ENCODE results near the gene RBKS. TPM values are rescaled to one million over a fixed set of nuclear protein-coding genes. Genes with fewer than 3 reads are reported as not detected.

RBKS gene
- total RNA-seq, 1 experiment from 2014 or later = 1.7 TPM

DNA sequence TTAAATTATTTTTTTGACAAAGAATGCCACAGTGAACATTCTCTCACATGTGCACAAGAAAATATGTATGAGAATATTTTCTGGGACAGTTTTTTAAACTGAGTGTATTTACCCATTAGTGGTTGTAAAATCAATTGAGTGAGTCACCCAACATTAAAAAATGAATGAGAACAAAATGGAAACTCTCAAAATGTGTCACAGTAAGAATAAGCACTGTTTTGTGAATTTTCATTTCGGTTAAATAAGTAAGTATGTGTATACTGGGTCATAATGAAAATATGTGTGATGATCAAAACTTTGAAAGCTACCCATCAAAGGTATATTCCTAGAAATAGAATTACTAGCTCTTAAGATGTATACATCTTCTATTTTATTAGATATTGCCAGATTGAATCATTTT is 11.9 kb upstream of the RBKS start:
- ATAC-seq (no peak), DNase-seq (ENCODE audit: low spot score) (no peak)
- TF ChIP-seq, protein P1, sequence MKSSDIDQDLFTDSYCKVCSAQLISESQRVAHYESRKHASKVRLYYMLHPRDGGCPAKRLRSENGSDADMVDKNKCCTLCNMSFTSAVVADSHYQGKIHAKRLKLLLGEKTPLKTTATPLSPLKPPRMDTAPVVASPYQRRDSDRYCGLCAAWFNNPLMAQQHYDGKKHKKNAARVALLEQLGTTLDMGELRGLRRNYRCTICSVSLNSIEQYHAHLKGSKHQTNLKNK (CRISPR knock-in tag; IDR thresholded peaks at IDR 0.05) = no peak
- no peak for TF ChIP-seq SOX15 (CRISPR knock-in tag; IDR thresholded peaks at IDR 0.05)
- H3K27me3 Mint-ChIP-seq (ENCODE audit: low read depth) = no peaks in the 10 kb centered on the region
- no peaks in the 10 kb centered on the region for H3K36me3 Mint-ChIP-seq
- no peak overlapping the region for H3K27ac Mint-ChIP-seq
- ChIA-PET CTCF (no interaction called here), POLR2A (no interaction called here)
- peaks cover 7% of the 10 kb centered on the region for H3K4me1 Mint-ChIP-seq
- H3K9me3 Mint-ChIP-seq = no peaks in the 10 kb centered on the region
- H3K4me3 Mint-ChIP-seq = no peak overlapping the region

DNA sequence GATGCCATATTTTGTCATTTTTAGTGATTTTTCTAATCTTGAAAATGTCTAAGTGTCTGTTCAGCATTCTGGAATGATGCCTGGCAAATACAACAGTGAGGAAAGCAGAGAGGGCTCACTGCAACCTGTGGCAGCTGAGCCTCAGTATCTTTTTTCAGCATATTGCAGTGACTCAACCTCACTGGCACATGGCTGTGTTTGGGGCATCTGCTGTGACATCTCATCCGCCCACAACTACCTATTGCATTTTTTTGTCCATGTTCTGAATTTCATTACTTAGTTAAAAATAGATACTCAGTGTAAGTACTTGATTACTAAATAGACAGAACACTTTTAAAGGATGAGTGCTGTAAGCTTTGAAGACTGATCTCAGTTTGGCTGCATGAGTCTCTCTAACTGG is 11.0 kb upstream of the RBKS start:
- Mint-ChIP-seq H3K36me3 (no peaks in the 10 kb centered on the region), H3K4me1 (no peaks in the 10 kb centered on the region), H3K27me3 (ENCODE audit: low read depth) (no peaks in the 10 kb centered on the region), H3K27ac (no peak overlapping the region), H3K4me3 (no peak overlapping the region), H3K9me3 (no peaks in the 10 kb centered on the region)
- ChIA-PET POLR2A (no interaction called here), CTCF (no interaction called here)
- TF ChIP-seq, protein P2, sequence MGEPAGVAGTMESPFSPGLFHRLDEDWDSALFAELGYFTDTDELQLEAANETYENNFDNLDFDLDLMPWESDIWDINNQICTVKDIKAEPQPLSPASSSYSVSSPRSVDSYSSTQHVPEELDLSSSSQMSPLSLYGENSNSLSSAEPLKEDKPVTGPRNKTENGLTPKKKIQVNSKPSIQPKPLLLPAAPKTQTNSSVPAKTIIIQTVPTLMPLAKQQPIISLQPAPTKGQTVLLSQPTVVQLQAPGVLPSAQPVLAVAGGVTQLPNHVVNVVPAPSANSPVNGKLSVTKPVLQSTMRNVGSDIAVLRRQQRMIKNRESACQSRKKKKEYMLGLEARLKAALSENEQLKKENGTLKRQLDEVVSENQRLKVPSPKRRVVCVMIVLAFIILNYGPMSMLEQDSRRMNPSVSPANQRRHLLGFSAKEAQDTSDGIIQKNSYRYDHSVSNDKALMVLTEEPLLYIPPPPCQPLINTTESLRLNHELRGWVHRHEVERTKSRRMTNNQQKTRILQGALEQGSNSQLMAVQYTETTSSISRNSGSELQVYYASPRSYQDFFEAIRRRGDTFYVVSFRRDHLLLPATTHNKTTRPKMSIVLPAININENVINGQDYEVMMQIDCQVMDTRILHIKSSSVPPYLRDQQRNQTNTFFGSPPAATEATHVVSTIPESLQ (CRISPR knock-in tag; IDR thresholded peaks at IDR 0.05) = no peak
- TF ChIP-seq FOXP1 (CRISPR knock-in tag; IDR thresholded peaks at IDR 0.05; ENCODE audit: borderline replicate concordance) (no peak), NFYB (CRISPR knock-in tag; conservative IDR thresholded peaks at IDR 0.05; ENCODE audit: low read depth) (no peak), ZNF671 (CRISPR knock-in tag; IDR thresholded peaks at IDR 0.05) (no peak), GRHL2 (CRISPR knock-in tag; IDR thresholded peaks at IDR 0.05; ENCODE audit: insufficient replicate concordance, severe bottlenecking) (no peak), ZNF281 (CRISPR knock-in tag; IDR thresholded peaks at IDR 0.05) (no peak)
- TF ChIP-seq, protein P3, sequence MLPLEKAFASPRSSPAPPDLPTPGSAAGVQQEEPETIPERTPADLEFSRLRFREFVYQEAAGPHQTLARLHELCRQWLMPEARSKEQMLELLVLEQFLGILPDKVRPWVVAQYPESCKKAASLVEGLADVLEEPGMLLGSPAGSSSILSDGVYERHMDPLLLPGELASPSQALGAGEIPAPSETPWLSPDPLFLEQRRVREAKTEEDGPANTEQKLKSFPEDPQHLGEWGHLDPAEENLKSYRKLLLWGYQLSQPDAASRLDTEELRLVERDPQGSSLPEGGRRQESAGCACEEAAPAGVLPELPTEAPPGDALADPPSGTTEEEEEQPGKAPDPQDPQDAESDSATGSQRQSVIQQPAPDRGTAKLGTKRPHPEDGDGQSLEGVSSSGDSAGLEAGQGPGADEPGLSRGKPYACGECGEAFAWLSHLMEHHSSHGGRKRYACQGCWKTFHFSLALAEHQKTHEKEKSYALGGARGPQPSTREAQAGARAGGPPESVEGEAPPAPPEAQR (CRISPR knock-in tag; IDR thresholded peaks at IDR 0.05) = no peak
- TF ChIP-seq, protein P4, sequence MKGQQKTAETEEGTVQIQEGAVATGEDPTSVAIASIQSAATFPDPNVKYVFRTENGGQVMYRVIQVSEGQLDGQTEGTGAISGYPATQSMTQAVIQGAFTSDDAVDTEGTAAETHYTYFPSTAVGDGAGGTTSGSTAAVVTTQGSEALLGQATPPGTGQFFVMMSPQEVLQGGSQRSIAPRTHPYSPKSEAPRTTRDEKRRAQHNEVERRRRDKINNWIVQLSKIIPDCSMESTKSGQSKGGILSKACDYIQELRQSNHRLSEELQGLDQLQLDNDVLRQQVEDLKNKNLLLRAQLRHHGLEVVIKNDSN (CRISPR knock-in tag; IDR thresholded peaks at IDR 0.05) = no peak
- no peak for DNase-seq (ENCODE audit: low spot score)
- ATAC-seq = no peak

- H3K9me3 Mint-ChIP-seq = no peaks in the 10 kb centered on the region
- DNase-seq (ENCODE audit: low spot score) (no peak), ATAC-seq (no peak)
- ChIA-PET CTCF (no interaction called here), POLR2A (no interaction called here)
- H3K4me3 Mint-ChIP-seq = no peak overlapping the region
- H3K27me3 Mint-ChIP-seq (ENCODE audit: low read depth) = no peaks in the 10 kb centered on the region
- TF ChIP-seq HMGXB4 (CRISPR knock-in tag; IDR thresholded peaks at IDR 0.05) = no peak
- TF ChIP-seq, protein P5, sequence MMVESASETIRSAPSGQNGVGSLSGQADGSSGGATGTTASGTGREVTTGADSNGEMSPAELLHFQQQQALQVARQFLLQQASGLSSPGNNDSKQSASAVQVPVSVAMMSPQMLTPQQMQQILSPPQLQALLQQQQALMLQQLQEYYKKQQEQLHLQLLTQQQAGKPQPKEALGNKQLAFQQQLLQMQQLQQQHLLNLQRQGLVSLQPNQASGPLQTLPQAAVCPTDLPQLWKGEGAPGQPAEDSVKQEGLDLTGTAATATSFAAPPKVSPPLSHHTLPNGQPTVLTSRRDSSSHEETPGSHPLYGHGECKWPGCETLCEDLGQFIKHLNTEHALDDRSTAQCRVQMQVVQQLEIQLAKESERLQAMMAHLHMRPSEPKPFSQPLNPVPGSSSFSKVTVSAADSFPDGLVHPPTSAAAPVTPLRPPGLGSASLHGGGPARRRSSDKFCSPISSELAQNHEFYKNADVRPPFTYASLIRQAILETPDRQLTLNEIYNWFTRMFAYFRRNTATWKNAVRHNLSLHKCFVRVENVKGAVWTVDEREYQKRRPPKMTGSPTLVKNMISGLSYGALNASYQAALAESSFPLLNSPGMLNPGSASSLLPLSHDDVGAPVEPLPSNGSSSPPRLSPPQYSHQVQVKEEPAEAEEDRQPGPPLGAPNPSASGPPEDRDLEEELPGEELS (CRISPR knock-in tag; IDR thresholded peaks at IDR 0.05) = no peak
- no peaks in the 10 kb centered on the region for H3K4me1 Mint-ChIP-seq
- no peak overlapping the region for H3K27ac Mint-ChIP-seq
- no peaks in the 10 kb centered on the region for H3K36me3 Mint-ChIP-seq
These were observed 7.5 kb upstream of the RBKS start for GRCh38 chr2:27897717-27898116.

All from WTC11 (cell line).